Gastrocnemius medialis (tissue), 4 donors: Measurements from ENCODE around the gene PDGFRB. TPM values are rescaled to one million over a fixed set of nuclear protein-coding genes. Genes with fewer than 3 reads are reported as not detected.

Source experiments
- ATAC-seq, 2 donors: fragments of 150-250 bp; one replicate each; pipeline ENCODE4 v1.9.1; 2016
- DNase-seq, 2 donors: peaks; one replicate each; pipeline ENCODE4 v3.0.0-alpha.2; 2019
- H3K27ac ChIP-seq, 4 donors: fragments of 200-600 bp; sonication (generic); 1 replicate in 1 of 4; 2 replicates in 3 of 4; pipeline ENCODE4 v1.5.1; 2016 to 2018; ENCODE audit warnings: mild to moderate bottlenecking in 2 of 4, moderate library complexity in 1 of 4
- H3K27me3 ChIP-seq, 3 donors: fragments of 200-600 bp; sonication (generic) in 2 of 3; 1 replicate in 1 of 3; 2 replicates in 2 of 3; pipeline versions ENCODE4 v1.5.1 to v1.6.0; 2016 to 2019; ENCODE audit warnings: mild to moderate bottlenecking in 1 of 3, moderate library complexity in 1 of 3
- H3K36me3 ChIP-seq, 2 donors: fragments of 200-600 bp; sonication (generic) in 1 of 2; one replicate each; pipeline ENCODE4 v1.5.1; 2017 to 2018
- H3K4me1 ChIP-seq, 2 donors: fragments of 200-600 bp; sonication (generic) in 1 of 2; one replicate each; pipeline ENCODE4 v1.5.1; 2016 to 2017; ENCODE audit warnings: mild to moderate bottlenecking in 2 of 2
- H3K4me3 ChIP-seq, 4 donors: fragments of 200-600 bp; sonication (generic) in 3 of 4; 1 replicate in 1 of 4; 2 replicates in 3 of 4; pipeline ENCODE4 v1.5.1; 2016 to 2019; ENCODE audit warnings: mild to moderate bottlenecking in 2 of 4
- H3K9me3 ChIP-seq, 3 donors: fragments of 200-600 bp; sonication (generic) in 2 of 3; 1 replicate in 1 of 3; 2 replicates in 2 of 3; pipeline ENCODE4 v1.5.1; 2016 to 2019
- POLR2A ChIP-seq, 2 donors: fragments of 450-650 bp; IDR thresholded peaks; one replicate each; pipeline ENCODE4 v1.6.1; 2017; ENCODE audit warnings: antibody characterized with exemption in 2 of 2, mild to moderate bottlenecking in 2 of 2, moderate library complexity in 2 of 2
- in situ Hi-C, 4 donors: fragments of 200-750 bp; cut with MboI; loops; one replicate each; pipeline versions ENCODE4 v1.15.0 to v1.8.0; 2017; ENCODE audit warnings: low sequenced_read_pairs in 4 of 4
- intact Hi-C: fragments of 100-400 bp; cut with DNase I; formaldehyde crosslinking; loops from one replicate; pipeline ENCODE4 v1.15.1; 2023; ENCODE audit warnings: low total_unique reads
- total RNA-seq, 4 donors: library from RNA; depleted of rRNA; stranded (reverse); fragments of >200 nt; gene quantifications; one replicate each; pipeline versions ENCODE4 v1.1.0 to v1.2.3, GENCODE V29; 2016
- TF ChIP-seq, protein P1 (sequence below), 5 experiments: fragments of 450-650 bp in 3 of 5; fragments of 200-600 bp in 2 of 5; sonication (generic) in 2 of 5; IDR thresholded peaks in 4 of 5; conservative IDR thresholded peaks in 1 of 5; 1 replicate in 4 of 5; 2 replicates in 1 of 5; pipeline ENCODE4 v1.5.1; 2016 to 2019; ENCODE audit warnings: antibody characterized with exemption in 5 of 5, mild to moderate bottlenecking in 3 of 5, moderate library complexity in 3 of 5

Gene PDGFRB
- total RNA-seq, 4 donors from 2014 or later: 27.9 to 58.4 (median 52.5) TPM

DNA sequence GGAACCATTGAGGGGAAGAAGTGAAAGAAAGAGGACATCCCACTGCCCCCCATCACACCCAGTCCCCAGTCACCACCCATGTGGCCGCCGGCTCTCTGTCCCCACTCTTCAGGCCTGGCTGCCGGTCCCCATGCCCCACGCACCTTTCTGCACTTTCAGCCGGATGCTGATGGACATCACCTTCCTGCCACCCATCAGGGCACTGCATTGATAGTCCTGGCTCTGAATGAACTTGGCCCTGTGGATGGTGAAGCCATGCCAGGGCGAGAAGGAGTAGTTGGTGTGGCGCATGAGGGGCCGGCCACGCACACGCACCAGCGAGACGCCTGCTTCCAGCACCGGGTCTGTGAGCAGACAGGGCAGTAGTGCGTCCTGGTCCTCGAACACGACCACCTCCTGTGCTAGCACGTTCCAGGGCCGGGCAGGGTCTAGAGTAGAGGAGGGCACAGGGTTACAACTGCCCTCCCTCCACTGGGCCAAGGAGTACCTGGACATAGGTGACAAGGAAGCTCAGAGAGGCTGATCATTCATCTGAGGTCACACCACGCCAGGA lies 75.7 kb downstream of the PDGFRB start:
- in situ Hi-C loops: no loop called here
- no peaks in the 10 kb centered on the region for H3K36me3 ChIP-seq
- no peak for DNase-seq

DNA sequence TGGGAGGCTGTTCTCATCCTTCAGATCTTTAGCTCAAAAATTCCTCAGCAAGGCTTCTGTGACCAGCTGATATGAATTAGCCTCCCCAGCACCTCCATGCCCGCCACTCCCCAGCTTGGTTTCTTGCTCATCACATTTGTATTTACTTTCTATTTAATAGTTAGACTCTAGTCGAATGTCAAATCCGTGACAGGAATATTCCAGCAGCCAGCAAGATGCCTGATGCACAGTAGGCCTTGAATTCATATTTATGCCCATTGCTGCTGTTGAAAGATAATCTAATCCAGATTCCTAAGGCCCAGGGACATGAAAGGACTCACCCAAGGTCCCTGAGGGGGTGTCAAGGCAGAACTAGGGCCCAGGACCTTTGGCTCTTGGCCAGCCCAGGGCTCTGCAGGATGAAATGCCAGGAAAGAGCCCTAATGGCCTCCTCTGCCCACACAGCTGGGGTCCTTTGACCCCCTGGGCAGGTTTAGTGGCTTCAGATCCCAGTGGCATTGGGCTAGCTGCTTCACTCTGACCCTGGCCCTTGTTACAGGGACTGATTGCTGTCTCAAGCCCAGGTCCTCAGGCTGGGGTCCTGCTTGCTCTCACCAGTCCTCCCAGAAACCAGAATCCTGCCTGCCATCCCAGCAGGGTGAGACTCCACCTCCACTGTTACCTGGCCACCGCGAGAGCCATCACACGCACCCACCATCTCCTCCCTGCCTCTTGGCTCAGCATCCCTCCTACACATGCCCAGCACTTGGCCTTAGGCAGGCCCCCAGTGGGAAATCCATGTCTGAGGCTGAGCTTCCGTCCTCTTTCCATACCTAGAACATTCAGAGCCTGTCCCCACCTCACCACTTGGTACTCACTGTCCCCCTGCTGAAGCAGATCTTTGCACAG lies 76.6 kb downstream of the PDGFRB start:
- DNase-seq: no peak
- Histone ChIP-seq H3K36me3 (no peaks in the 10 kb centered on the region), H3K4me1 (no peaks in the 10 kb centered on the region), H3K27ac (no peak overlapping the region), H3K4me3 (no peak overlapping the region), H3K9me3 (no peaks in the 10 kb centered on the region), H3K27me3 (no peaks in the 10 kb centered on the region)
- in situ Hi-C loops (no loop called here), intact Hi-C loops (no loop called here)
- ATAC-seq: no peak
- no peak for TF ChIP-seq POLR2A (IDR thresholded peaks at IDR 0.05)
- TF ChIP-seq, protein P1, sequence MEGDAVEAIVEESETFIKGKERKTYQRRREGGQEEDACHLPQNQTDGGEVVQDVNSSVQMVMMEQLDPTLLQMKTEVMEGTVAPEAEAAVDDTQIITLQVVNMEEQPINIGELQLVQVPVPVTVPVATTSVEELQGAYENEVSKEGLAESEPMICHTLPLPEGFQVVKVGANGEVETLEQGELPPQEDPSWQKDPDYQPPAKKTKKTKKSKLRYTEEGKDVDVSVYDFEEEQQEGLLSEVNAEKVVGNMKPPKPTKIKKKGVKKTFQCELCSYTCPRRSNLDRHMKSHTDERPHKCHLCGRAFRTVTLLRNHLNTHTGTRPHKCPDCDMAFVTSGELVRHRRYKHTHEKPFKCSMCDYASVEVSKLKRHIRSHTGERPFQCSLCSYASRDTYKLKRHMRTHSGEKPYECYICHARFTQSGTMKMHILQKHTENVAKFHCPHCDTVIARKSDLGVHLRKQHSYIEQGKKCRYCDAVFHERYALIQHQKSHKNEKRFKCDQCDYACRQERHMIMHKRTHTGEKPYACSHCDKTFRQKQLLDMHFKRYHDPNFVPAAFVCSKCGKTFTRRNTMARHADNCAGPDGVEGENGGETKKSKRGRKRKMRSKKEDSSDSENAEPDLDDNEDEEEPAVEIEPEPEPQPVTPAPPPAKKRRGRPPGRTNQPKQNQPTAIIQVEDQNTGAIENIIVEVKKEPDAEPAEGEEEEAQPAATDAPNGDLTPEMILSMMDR (IDR thresholded peaks at IDR 0.05 in 4 of 5, conservative IDR thresholded peaks at IDR 0.05 in 1 of 5): no peak

More for the DNA sequence above, 75.7 kb downstream of the PDGFRB start:
- TF ChIP-seq, protein P1 (IDR thresholded peaks at IDR 0.05 in 4 of 5, conservative IDR thresholded peaks at IDR 0.05 in 1 of 5): no peak
- TF ChIP-seq POLR2A (IDR thresholded peaks at IDR 0.05): no peak
- Histone ChIP-seq H3K4me1 (no peaks in the 10 kb centered on the region), H3K4me3 (no peak overlapping the region), H3K27me3 (no peaks in the 10 kb centered on the region), H3K27ac (no peak overlapping the region), H3K9me3 (no peaks in the 10 kb centered on the region)
- intact Hi-C loops: no loop called here
- no peak for ATAC-seq

DNA sequence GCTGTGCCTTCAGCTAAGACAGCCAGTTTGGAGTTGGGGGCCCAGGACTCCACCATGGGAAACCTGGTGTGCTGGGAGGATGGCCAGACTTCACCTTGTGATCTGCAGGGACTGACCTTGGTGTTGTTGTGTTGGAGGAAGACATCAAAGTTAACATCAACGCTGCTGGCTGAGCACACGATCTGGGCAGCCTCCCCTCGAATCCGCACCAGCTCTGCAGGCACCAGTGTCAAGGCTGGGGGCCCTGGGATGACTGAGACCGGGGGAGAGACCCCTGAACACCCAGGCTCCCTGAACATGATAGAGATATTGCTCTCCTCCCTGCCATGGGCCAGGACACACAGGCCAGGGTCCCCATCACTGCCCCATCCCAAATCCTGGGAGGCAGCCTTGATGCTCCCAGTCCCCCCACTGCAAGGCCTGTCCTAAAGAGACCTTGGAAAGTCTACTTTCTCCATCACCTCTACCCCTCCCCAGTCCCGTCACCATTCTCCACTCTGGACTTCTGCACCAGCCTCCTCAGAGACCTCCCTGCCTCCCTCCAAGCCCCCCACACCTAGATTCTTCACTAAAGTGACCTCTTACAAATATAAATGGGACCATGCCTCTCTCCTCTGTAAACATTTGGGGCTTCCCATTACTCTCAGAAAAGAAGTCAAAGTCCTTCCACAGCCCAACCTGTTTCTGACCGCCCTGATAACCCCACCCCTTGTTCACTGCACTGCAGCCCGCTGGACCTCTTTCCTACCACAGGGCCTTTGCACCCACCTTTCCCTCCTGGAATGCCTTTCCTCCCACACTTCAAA lies 77.4 kb downstream of the PDGFRB start:
- H3K9me3 ChIP-seq: no peaks in the 10 kb centered on the region
- TF ChIP-seq, protein P1 (IDR thresholded peaks at IDR 0.05 in 4 of 5, conservative IDR thresholded peaks at IDR 0.05 in 1 of 5): no peak
- TF ChIP-seq POLR2A (IDR thresholded peaks at IDR 0.05): no peak
- H3K27ac ChIP-seq: no peak overlapping the region
- no peak overlapping the region for H3K4me3 ChIP-seq
- H3K4me1 ChIP-seq: no peaks in the 10 kb centered on the region
- ATAC-seq (no peak), DNase-seq (no peak)
- in situ Hi-C loops: no loop called here
- intact Hi-C loops: no loop called here
- no peaks in the 10 kb centered on the region for H3K36me3 ChIP-seq
- no peaks in the 10 kb centered on the region for H3K27me3 ChIP-seq

GRCh38 chr5:150077060-150077459 lies 78.6 kb downstream of the PDGFRB start:
- in situ Hi-C loops: no loop called here
- DNase-seq (no peak), ATAC-seq (no peak)
- TF ChIP-seq, protein P1 (IDR thresholded peaks at IDR 0.05 in 4 of 5, conservative IDR thresholded peaks at IDR 0.05 in 1 of 5): no peak
- TF ChIP-seq POLR2A (IDR thresholded peaks at IDR 0.05): no peak
- no peak overlapping the region for H3K27ac ChIP-seq
- no peak overlapping the region for H3K4me3 ChIP-seq
- no peaks in the 10 kb centered on the region for H3K36me3 ChIP-seq
- intact Hi-C loops: no loop called here
- no peaks in the 10 kb centered on the region for H3K27me3 ChIP-seq
- H3K9me3 ChIP-seq: no peaks in the 10 kb centered on the region
- no peaks in the 10 kb centered on the region for H3K4me1 ChIP-seq
